Breast epithelium (tissue), 3 donors: ENCODE results near the gene SHLD1.
"Not testable (repeated sequence)": the region's sequence is repeated elsewhere in the genome, so short reads cannot be mapped to it uniquely, and the experiment has no call there.

Source experiments
- CTCF ChIP-seq, 3 donors: fragments of 450-650 bp; IDR thresholded peaks; one replicate each; pipeline ENCODE4 v1.5.1; 2016 to 2017; ENCODE audit warnings: antibody characterized with exemption in 3 of 3, mild to moderate bottlenecking in 3 of 3, moderate library complexity in 3 of 3
- POLR2A ChIP-seq: fragments of 450-650 bp; IDR thresholded peaks from one replicate; pipeline ENCODE4 v1.6.1; 2016; ENCODE audit warnings: antibody characterized with exemption, mild to moderate bottlenecking, moderate library complexity
- POLR2AphosphoS5 ChIP-seq, 3 donors: sonication (generic); formaldehyde crosslinking; IDR thresholded peaks; one replicate each; pipeline ENCODE4 v1.6.1; 2017; ENCODE audit warnings: antibody characterized with exemption in 3 of 3

- TF ChIP-seq CTCF (IDR thresholded peaks at IDR 0.05); POLR2AphosphoS5 (IDR thresholded peaks at IDR 0.05); POLR2A: not testable (repeated sequence)
Measured at GRCh38 chr20:5702339-5702738, 47.9 kb upstream of the SHLD1 start.
